WI38 (cell line): Measurements from ENCODE around the gene BTLA.

Source experiments
- H3K4me3 ChIP-seq: 2 replicates; pipeline ENCODE4 v1.5.1; 2011; ENCODE audit warnings: low read depth, mild to moderate bottlenecking, control low read depth, low read length
- TF ChIP-seq, protein P1 (sequence below): IDR thresholded peaks from 2 replicates; pipeline ENCODE4 v1.5.1; 2012; ENCODE audit warnings: low read depth, mild to moderate bottlenecking, control low read depth, low read length

Gene BTLA

DNA sequence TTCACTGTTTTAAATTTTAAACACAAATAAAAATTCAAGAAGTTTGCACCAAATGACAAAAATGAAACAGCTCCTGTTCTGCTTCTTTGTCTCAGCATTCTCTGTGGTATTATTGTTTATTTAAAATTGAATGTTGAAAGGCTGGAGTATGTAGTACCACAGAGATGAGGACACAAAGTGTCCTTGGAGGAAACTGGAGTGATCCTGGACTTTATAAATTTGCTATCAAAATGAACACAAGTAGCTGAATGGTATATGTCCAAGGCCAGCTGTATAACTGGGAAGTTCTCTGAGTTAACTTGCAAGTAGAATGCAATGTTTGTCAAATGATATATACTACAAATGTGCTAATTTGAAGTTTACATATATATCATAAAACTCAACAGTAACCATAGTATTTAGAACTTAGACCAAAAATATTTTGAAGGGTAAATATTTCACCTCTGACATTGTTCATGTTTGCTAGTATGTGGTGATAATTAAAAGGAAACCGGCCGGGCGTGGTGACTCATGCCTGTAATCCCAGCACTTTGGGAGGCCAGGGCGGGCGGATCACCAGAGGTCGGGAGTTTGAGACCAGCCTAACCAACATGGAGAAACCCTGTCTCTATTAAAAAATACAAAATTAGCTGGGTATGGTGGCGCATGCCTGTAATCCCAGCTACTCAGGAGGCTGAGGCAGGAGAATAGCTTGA lies 12.3 kb downstream of the BTLA start:
- H3K4me3 ChIP-seq, result no peak overlapping the region
- TF ChIP-seq, protein P1, sequence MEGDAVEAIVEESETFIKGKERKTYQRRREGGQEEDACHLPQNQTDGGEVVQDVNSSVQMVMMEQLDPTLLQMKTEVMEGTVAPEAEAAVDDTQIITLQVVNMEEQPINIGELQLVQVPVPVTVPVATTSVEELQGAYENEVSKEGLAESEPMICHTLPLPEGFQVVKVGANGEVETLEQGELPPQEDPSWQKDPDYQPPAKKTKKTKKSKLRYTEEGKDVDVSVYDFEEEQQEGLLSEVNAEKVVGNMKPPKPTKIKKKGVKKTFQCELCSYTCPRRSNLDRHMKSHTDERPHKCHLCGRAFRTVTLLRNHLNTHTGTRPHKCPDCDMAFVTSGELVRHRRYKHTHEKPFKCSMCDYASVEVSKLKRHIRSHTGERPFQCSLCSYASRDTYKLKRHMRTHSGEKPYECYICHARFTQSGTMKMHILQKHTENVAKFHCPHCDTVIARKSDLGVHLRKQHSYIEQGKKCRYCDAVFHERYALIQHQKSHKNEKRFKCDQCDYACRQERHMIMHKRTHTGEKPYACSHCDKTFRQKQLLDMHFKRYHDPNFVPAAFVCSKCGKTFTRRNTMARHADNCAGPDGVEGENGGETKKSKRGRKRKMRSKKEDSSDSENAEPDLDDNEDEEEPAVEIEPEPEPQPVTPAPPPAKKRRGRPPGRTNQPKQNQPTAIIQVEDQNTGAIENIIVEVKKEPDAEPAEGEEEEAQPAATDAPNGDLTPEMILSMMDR, result no peak

DNA sequence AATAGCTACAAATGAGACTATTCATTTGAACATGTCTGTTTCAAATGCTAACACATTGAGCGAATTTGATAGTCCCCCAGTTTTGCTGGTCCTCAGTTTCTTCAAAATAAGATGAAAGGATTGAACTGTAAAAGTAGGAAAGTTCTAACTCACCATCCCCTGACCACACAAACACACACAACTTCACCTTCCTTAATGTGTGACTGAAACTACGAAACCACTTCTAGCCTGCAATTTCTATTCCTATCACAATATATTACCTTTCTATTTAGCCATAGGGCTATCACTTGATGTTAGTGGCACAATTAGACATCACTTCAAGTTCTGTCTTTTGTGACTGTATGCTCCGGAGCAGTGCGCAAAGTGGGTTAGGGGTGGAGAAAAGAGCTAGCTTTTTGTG lies 14.9 kb downstream of the BTLA start:
- H3K4me3 ChIP-seq, result no peak overlapping the region
- TF ChIP-seq, protein P1, result no peak

DNA sequence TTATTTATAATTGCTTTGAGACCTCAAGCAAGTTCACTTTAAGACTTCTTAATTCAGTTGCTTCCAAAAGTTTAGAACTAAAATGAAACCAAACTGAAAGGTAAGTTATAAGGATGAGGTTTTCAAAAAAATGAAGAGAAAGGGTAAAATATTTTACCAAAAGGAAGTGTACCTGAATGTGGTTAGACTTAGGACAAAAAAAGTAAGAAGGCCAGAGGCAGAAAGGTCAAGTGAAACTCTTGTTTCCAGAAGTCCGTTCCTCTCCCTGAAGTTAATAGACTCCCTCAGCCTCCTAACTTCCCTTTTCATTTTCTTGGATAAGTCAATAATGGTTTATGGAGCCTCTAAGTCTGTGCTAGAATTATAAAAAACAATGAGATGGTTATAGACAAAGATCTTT lies 16.6 kb downstream of the BTLA start:
- TF ChIP-seq, protein P1, result no peak
- no peak overlapping the region for H3K4me3 ChIP-seq

DNA sequence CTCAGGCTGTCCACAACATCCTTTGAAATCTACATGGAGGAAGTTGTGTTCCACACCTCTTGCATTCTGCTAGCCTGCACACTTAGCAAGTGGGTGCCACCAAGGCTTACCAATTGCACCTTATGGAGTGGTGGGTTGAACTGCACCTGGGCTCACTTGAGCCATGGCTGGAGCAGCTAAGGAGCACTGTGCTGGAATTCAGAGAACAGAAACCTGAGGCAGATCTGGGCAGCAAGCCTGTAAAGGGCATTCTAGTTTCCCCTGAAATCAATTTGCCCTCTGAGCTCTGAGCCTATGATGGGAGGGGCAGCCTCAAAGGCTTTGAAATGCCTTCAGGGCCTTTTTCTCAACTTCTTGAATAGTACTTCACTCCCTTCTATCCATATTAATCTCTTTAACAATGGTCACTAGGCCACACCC lies 18.0 kb downstream of the BTLA start:
- TF ChIP-seq, protein P1, result no peak
- H3K4me3 ChIP-seq, result no peak overlapping the region

DNA sequence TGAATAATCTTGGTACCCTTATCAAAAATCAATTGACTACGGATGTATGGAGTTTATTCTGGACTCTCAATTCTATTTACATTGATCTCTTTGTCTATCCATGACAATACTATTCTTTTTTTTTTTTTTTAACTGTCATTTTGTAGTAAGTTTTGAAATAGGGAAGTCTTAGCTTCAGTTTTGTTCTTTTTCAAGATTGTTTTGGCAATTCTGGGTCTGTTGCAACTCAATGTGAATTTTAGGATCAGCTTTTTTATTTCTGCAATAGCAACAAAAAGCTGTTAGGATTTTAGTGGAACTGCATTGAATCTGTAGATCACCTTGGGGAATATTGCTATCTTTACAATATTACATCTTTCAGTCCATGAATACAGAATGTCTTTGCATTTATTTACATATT lies 21.4 kb downstream of the BTLA start:
- no peak overlapping the region for H3K4me3 ChIP-seq
- TF ChIP-seq, protein P1, result no peak

DNA sequence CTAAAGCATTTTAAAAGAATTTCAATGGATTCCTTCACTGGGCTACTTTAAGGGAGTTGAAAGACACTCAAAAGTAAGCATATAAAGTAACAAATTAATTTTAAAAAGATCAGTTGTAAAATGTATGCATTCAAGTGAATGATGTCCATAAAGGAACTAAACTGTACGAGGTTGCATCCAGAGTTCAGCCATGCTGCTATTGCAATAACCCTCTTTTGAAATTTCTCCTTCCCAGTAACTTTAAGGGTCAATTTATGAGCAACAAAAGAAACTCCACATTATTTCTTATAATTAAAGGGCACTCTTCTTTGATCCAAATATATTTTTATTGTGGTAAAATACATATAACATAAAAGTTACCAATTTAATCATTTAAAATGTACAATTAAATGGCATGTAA lies 22.9 kb downstream of the BTLA start:
- TF ChIP-seq, protein P1, result no peak
- H3K4me3 ChIP-seq, result no peak overlapping the region

DNA sequence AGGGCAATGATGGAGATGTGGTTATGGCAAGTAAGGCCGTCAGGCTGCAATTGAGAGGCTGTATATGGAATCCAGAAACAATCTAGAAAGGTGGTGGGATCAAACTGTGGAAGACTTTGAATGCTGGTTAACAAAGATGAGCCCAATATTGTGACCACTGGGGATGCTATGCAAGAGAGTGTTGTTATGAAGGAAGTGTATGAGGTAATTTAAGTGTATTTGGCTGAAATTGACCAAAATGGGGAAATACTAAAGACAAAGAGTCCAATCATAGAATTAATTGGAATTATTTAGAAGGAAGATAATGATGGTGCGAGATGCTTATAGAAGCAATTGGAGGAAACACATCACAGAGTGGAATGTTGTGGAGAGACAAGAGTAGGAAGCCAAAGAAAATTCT lies 24.5 kb downstream of the BTLA start:
- TF ChIP-seq, protein P1, result no peak
- H3K4me3 ChIP-seq, result no peak overlapping the region
